Ectodermal cell (in vitro differentiated cells): ENCODE results near the gene RPL10.
"Not testable (repeated sequence)": the region's sequence is repeated elsewhere in the genome, so short reads cannot be mapped to it uniquely, and the experiment has no call there.

ENCODE experiments used
- H3K27ac ChIP-seq: 2 replicates; pipeline ENCODE4 v1.7.0; 2013; ENCODE audit warnings: mild to moderate bottlenecking, low read depth, low read length; ENCODE audit not compliant: insufficient read depth, poor library complexity, severe bottlenecking
- H3K27me3 ChIP-seq: 2 replicates; pipeline ENCODE4 v1.7.0; 2013; ENCODE audit warnings: mild to moderate bottlenecking, low read length; ENCODE audit not compliant: insufficient read depth, control insufficient read depth, poor library complexity, severe bottlenecking
- H3K36me3 ChIP-seq: one replicate; pipeline ENCODE4 v1.7.0; 2013; ENCODE audit warnings: low read length; ENCODE audit not compliant: control insufficient read depth, insufficient read depth
- H3K4me1 ChIP-seq: one replicate; pipeline ENCODE4 v1.7.0; 2013; ENCODE audit warnings: low read length; ENCODE audit not compliant: control insufficient read depth, insufficient read depth
- H3K4me3 ChIP-seq: 2 replicates; pipeline ENCODE4 v1.7.0; 2013; ENCODE audit warnings: low read depth, low read length, control low read depth; ENCODE audit not compliant: insufficient read depth
- H3K9me3 ChIP-seq: 2 replicates; pipeline ENCODE4 v1.7.0; 2013; ENCODE audit warnings: mild to moderate bottlenecking, low read length, moderate library complexity; ENCODE audit not compliant: control insufficient read depth
- WGBS, 2 experiments: methylation state at CpG; one replicate each; pipeline ENCODE4 v1.1.7; 2013; ENCODE audit warnings: missing lambda C conversion rate in 2 of 2; 5-methylcytosine and 5-hydroxymethylcytosine counted together

RPL10 gene

DNA sequence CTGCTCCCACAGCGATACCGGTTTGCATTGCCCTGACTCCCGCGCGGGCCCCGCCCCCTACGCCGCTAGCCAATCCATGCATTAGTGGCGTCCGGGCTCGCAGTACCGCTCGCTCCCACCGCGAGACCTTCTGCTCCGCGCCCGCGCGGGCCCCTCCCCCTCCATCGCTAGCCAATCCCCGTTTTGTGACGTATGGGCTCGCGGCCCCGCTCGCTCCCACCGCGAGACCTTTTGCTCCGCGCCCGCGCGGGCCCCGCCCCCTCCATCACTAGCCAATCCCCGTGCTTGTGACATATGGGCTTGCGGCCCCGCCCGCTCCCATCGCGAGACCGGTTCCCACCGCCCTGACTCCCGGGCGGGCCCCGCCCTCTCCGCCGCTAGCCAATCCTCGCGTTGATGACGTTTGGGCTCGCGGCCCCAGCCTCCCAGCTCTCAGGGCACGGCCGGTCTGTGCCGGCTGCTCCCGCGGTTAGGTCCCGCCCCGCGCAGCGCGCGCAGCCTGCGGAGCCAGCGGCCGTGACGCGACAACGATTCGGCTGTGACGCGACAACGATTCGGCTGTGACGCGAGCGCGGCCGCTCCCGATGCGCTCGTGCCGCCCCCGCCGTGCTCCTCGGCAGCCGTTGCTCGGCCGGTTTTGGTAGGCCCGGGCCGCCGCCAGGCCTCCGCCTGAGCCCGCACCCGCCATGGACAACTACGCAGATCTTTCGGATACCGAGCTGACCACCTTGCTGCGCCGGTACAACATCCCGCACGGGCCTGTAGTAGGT is 19.2 kb upstream of the RPL10 start, which contains the start of gene EMD:
EMD (plus strand) TSS at position 497 of the 770 bp plus-strand sequence; CDS start at position 687, 190 bp downstream.
- peak within 1 kb of the TSS; percentile 92 for H3K27ac ChIP-seq
- H3K4me1 ChIP-seq = peaks cover 9% of the 10 kb centered on the region
- H3K36me3 ChIP-seq = no peaks in the 10 kb centered on the region
- WGBS, 2 experiments = 0% methylated on average over 103 of the region's 103 CpGs
- peaks cover 13% of the 10 kb centered on the region for H3K27me3 ChIP-seq
- H3K4me3 ChIP-seq = peak within 1 kb of the TSS; percentile 74
- H3K9me3 ChIP-seq = no peaks in the 10 kb centered on the region

DNA sequence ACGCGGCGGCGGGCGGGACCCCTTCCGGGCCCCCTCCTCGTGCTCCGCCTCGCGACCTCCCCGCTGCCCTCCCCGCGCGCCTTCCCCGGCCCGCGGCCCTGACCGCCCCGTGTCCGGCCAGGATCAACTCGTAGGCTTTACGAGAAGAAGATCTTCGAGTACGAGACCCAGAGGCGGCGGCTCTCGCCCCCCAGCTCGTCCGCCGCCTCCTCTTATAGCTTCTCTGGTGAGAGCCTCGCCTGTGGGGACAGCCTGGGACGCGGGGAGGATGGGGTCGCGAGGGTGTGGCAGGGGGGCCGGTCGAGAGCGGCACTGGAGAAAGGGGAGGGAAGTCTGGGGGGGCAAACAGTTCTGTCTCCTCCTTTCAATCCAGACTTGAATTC is 18.6 kb upstream of the RPL10 start:
- no peaks in the 10 kb centered on the region for H3K36me3 ChIP-seq
- peaks cover 8% of the 10 kb centered on the region for H3K27me3 ChIP-seq
- peak overlapping the region; percentile 74 for H3K4me3 ChIP-seq
- H3K27ac ChIP-seq = peak overlapping the region; percentile 85
- no peaks in the 10 kb centered on the region for H3K9me3 ChIP-seq
- WGBS, 2 experiments = 0 to 2% methylated on average over 38 of the region's 38 CpGs
- H3K4me1 ChIP-seq = peaks cover 9% of the 10 kb centered on the region

DNA sequence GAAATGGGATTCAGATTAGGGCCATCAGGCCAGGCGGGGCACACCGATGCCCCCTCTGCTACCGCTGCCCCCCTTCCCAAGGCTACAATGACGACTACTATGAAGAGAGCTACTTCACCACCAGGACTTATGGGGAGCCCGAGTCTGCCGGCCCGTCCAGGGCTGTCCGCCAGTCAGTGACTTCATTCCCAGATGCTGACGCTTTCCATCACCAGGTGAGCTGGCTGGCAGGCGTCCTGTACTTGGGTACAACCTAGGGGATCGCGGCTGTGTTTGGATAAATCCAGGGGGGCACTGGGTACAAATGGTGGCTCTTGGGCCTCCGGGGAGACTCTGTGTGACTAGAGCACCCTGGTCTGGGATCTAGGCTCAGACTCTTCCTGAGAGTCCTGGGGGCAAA is 18.0 kb upstream of the RPL10 start:
- peak overlapping the region; percentile 74 for H3K4me3 ChIP-seq
- peaks cover 2% of the 10 kb centered on the region for H3K27me3 ChIP-seq
- no peaks in the 10 kb centered on the region for H3K36me3 ChIP-seq
- no peaks in the 10 kb centered on the region for H3K9me3 ChIP-seq
- WGBS, 2 experiments = 38 to 39% methylated on average over 13 of the region's 13 CpGs
- H3K4me1 ChIP-seq = peaks cover 9% of the 10 kb centered on the region
- no peak overlapping the region for H3K27ac ChIP-seq

DNA sequence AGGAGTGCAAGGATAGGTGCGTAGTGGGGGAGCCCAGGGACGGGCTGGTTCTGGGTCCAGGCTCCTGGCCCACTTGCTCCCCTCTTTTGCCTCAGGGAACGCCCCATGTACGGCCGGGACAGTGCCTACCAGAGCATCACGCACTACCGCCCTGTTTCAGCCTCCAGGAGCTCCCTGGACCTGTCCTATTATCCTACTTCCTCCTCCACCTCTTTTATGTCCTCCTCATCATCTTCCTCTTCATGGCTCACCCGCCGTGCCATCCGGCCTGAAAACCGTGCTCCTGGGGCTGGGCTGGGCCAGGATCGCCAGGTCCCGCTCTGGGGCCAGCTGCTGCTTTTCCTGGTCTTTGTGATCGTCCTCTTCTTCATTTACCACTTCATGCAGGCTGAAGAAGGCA is 17.4 kb upstream of the RPL10 start:
- H3K9me3 ChIP-seq = no peaks in the 10 kb centered on the region
- no peak overlapping the region for H3K27ac ChIP-seq
- WGBS, 2 experiments = 51 to 55% methylated on average over 13 to 14 of the region's 14 CpGs
- H3K27me3 ChIP-seq = no peaks in the 10 kb centered on the region
- H3K4me3 ChIP-seq = peak overlapping the region; percentile 74
- H3K36me3 ChIP-seq = no peaks in the 10 kb centered on the region
- peaks cover 9% of the 10 kb centered on the region for H3K4me1 ChIP-seq

DNA sequence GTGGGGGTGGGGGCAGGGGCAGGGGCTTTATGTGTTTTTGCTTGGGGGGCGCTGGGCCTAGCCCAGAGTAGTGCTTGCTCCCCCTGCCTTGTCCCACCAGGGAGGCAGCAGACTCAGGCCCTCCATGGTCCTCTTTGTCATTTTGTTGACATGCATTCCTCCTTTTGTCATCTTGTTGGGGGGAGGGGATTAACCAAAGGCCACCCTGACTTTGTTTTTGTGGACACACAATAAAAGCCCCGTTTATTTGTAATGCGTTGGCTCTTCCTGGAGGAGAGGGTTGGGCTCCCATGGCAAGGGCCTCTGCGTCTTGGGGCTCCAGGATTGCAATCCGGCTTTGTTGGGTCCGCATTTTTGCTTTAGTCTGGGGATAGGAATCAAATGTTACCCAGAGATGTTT is 16.9 kb upstream of the RPL10 start:
- H3K27ac ChIP-seq = no peak overlapping the region
- no peaks in the 10 kb centered on the region for H3K9me3 ChIP-seq
- H3K4me3 ChIP-seq = no peak overlapping the region
- no peaks in the 10 kb centered on the region for H3K36me3 ChIP-seq
- no peaks in the 10 kb centered on the region for H3K27me3 ChIP-seq
- WGBS, 2 experiments = 4% methylated on average over 6 of the region's 6 CpGs
- H3K4me1 ChIP-seq = peaks cover 9% of the 10 kb centered on the region

DNA sequence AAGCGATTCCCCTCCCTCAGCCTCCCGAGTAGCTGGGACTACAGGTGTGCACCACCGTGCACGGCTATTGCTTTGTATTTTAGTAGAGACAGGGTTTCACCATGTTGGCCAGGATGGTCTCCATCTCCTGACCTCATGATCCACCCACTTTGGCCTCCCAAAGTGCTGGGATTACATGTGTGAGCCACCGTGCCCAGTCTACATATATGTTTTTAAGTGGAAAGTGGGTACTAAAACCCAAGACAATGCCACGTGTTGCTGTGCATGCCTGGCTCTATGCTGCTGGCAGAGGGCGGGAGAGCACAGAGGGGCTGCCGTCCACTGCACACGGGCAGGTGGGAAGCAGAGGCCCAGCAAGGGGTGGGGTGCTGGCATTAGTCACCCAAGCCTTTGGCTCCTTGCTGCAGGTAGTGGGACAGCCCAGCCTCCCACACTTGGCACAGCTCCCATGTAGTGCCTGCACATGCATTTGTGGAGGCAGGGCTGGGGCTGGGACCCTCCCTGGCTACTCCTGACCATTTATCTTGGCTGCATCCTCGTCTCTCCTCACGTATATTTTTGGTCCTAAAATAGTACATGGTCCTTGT is 15.6 kb upstream of the RPL10 start:
- H3K27me3 ChIP-seq = no peaks in the 10 kb centered on the region
- no peak overlapping the region for H3K4me3 ChIP-seq
- WGBS, 2 experiments = 92 to 95% methylated on average over 11 of the region's 11 CpGs
- no peaks in the 10 kb centered on the region for H3K9me3 ChIP-seq
- no peaks in the 10 kb centered on the region for H3K36me3 ChIP-seq
- H3K27ac ChIP-seq = no peak overlapping the region
- peaks cover 9% of the 10 kb centered on the region for H3K4me1 ChIP-seq

DNA sequence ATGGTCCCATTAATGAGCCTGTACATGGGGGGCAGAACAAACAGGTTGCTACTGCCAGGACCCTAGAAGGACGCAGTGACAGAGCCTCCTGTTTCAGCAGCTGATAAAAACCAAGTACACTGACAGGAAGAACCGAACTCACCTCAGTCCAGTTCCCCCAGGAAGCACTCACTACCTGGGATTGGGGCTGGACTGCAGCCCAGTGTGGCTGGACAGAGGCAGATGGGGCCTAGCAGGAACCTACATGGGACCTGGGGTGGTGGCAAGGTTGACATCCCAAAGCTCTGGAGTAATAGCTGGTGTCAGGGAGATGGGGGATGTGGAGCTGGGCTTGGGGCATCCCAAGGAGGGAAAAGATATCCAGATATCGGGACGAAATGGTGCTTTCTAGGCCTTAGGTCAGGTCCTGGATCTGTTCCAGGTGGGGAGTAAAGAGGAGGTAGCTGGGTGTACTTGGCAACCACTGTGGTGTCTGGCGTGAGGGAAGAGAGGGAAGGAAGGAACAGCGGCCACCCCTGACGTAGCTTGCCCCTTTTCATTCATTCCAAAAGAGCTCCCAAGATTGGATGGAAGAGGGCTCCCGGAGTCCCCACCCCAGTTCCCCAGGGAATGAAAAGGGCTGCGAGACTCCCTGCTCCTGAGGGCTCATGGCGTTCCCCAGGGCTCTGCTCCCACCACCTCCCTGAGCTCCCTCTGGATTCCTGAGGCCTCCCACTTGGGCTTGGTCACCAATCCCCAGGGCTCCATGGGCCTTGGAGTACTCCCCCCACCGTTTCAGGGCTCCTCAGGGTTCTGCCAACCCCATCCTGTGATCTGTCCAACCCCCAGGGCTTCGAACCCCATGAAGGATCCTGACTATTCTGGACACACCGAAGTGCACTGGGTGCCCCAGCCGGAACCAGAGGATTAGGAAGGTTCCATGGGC is 14.6 kb upstream of the RPL10 start:
- no peak overlapping the region for H3K4me3 ChIP-seq

DNA sequence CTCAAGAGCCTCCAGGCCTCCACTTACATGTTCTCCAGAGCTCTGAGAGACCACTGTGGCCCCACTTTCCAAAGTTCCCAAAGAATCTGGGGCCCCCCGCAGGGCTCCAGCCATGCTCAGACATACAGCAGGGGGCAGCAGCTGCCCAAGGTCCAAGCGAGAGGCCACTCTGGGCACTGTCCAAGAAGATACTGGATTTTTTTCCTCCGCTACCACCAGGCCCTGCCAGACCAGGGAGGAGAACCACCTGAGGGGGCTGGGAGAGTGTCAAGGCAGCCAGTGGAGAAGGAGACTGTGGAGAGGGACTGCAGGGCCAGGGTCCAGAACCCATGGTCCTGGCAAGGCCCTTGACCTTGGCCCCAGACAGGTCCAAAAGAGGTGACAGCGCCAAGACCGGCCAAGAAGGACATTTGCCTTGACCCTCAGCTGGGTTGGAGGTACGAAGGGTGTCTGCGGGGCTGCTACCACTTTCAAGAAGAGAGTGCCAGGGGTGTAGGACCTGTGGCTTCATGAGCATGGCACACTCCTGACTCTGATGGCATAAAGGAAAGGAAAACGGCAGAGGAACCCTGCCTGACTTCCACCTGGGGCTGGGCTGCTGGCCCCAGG is 13.8 kb upstream of the RPL10 start:
- Histone ChIP-seq H3K4me3 (no peak overlapping the region), H3K27me3 (no peaks in the 10 kb centered on the region), H3K4me1 (peaks cover 9% of the 10 kb centered on the region), H3K27ac (no peak overlapping the region), H3K9me3 (no peaks in the 10 kb centered on the region), H3K36me3 (no peaks in the 10 kb centered on the region)
- WGBS, 2 experiments = 88 to 92% methylated on average over 8 of the region's 8 CpGs

More for the DNA sequence above, 14.6 kb upstream of the RPL10 start:
- 93 to 95% methylated on average over 14 of the region's 14 CpGs for WGBS, 2 experiments
- Histone ChIP-seq H3K27me3 (no peaks in the 10 kb centered on the region), H3K27ac (no peak overlapping the region), H3K9me3 (no peaks in the 10 kb centered on the region), H3K36me3 (no peaks in the 10 kb centered on the region), H3K4me1 (peaks cover 9% of the 10 kb centered on the region)

DNA sequence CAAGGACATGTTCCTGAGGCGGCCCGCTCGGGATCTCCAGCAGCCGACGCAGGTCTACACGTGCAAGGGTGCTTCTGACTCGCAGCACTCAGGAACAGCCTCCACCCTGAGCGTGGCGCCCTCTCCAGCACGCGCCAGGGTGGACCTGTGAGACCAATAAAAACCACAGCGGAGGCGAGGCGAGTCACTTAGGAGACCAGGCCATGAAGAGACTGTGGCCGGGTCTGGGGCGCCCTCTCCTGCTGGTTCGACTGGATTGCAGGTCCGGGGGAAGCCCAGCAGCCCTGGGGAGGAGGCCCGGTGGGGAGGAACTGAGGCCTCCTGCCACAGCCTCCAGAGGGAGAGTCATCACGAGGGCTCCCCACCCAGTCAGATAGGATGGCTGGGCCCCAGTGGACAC is 10.1 kb upstream of the RPL10 start:
- WGBS, 2 experiments = no CpG with 5 or more reads among the region's 20 CpGs
- H3K27ac ChIP-seq, H3K36me3 ChIP-seq, H3K4me1 ChIP-seq, H3K27me3 ChIP-seq, H3K9me3 ChIP-seq, H3K4me3 ChIP-seq: not testable (repeated sequence)
